ENCODE results near the gene AKR1C1. TPM values are rescaled to one million over a fixed set of nuclear protein-coding genes. Genes with fewer than 3 reads are reported as not detected.
A peak's percentile ranks its signal among the peaks of the same experiment; 100 is the strongest.

The AKR1C1 gene
- total and polyA plus RNA-seq, 9 of the 15 experiments (the other 6 are each of a cell fraction or from before 2014, with no cell fraction given), result 43.5 to 180 (median 82.4) TPM

DNA sequence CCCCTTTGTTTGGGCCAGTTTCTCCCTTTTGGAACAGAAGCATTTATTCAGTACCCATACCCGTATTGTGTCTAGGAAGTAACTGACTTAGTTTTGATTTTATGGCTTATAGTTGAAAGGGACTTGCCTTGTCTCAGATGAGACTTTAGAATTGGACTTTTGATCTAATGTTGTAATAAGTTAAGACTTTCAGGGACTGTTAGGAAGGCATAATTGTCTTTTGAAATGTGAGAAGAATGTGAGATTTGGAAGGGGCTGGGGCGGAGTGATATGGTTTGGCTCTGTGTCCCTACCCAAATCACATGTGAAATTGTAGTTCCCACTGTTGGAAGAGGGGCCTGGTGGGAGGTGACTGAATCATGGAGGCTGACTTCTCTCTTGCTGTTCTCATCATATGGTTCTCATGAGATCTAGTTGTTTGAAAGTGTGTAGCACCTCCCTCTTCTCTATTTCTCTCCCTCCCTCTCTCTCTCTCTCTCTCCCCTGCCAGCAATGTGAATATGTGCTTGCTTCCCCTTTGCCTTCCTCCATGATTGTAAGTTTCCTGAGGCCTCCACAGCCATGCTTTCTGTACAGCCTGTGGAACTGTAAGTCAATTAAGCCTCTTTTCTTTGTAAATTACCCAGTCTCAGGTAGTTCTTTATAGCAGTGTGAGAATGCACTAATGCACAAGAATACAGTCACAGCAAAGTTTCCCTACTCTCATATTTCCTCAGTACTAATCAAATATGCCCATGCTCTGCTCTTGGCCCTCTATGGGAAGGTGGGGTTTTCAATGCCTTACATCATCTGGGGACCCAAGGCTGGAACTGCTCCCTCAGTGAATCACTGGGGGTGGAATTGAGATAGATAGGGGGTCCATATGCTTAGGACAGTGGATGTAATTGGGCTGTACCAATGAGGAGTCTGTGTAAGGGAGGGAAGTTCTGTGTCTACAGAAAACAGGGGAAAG lies 17.2 kb upstream of the AKR1C1 start:
- TF ChIP-seq HEY1 (CRISPR knock-in tag; IDR thresholded peaks at IDR 0.05; ENCODE audit: borderline replicate concordance) (no peak), TRIM24 (IDR thresholded peaks at IDR 0.05) (peak in 1 of 2 experiments; percentile 39; a peak in 1 of 4 replicates)
- intact Hi-C loops (cut with micrococcal nuclease), result no loop called here
- no peaks in the 10 kb centered on the region for H4K20me1 ChIP-seq (replicated peaks; ENCODE audit: control insufficient read depth, insufficient read depth, low read length)
- no peaks in the 10 kb centered on the region for H3K79me2 ChIP-seq (ENCODE audit: control insufficient read depth, insufficient read depth, low read length)
- no peaks in the 10 kb centered on the region; the same call in 1 of the 2 replicates for H3K9me3 ChIP-seq (replicated peaks; ENCODE audit: control insufficient read depth, insufficient read depth, low read depth, low read length)
- FAIRE-seq, result no peak
- no peaks in the 10 kb centered on the region; the same call in 2 of the 3 replicates for H3K36me3 ChIP-seq (ENCODE audit: control insufficient read depth, insufficient read depth, low read length)
- H3K27me3 ChIP-seq (ENCODE audit: control insufficient read depth in 2 of 2, insufficient read depth in 2 of 2, low read length in 2 of 2), result no peaks in the 10 kb centered on the region
- H3K9ac ChIP-seq (ENCODE audit: insufficient read depth in 1 of 2, low read depth in 2 of 2, low read length in 2 of 2), result no peak overlapping the region
- WGBS (ENCODE audit: insufficient coverage, low coverage, missing lambda C conversion rate), result 61% methylated on average over 2 of the region's 2 CpGs
- peaks cover 0 to 17% of the 10 kb centered on the region in 2 experiments; a peak in 3 of 5 replicates for H3K4me1 ChIP-seq (replicated peaks in 1 of 2; ENCODE audit: control insufficient read depth in 2 of 2, insufficient read depth in 2 of 2, low read length in 2 of 2)
- H3K4me2 ChIP-seq (ENCODE audit: insufficient read depth, low read length), result no peak overlapping the region
- ChIA-PET POLR2A (no interaction called here), CTCF (ENCODE audit: low intra/inter-chr PET ratio) (no interaction called here)
- H2AFZ ChIP-seq (ENCODE audit: low read depth, low read length), result 0 out of 2 replicates have a peak overlapping the region, but pooled peaks have one; percentile 10
- no peak overlapping the region for H3K27ac ChIP-seq (ENCODE audit: extremely low read depth, low read depth, low read length)
- no peaks in the 10 kb centered on the region for H3K9me1 ChIP-seq (ENCODE audit: control insufficient read depth, insufficient read depth, low read length)
- H3K4me3 ChIP-seq, result no peak overlapping the region
- in situ Hi-C loops (cut with MboI), result no loop called here
- BruUV-seq (replicated peaks), result no TSS peak
- DNase-seq (ENCODE audit: extremely low read depth in 1 of 4, low spot score in 3 of 4), result no peak
- ATAC-seq, result no peak

- TF ChIP-seq CREM (IDR thresholded peaks at IDR 0.05; ENCODE audit: low read depth), result no peak
- TF ChIP-seq POLR2H (tag; IDR thresholded peaks at IDR 0.05; ENCODE audit: low read depth), result no peak
- TF ChIP-seq CBX5 (IDR thresholded peaks at IDR 0.05; ENCODE audit: borderline replicate concordance, low read depth), result no peak
- no peak for TF ChIP-seq PTRF (tag; IDR thresholded peaks at IDR 0.05)
- BruUV-seq (replicated peaks), result no TSS peak
- Histone ChIP-seq H3K4me1 (replicated peaks in 1 of 2; ENCODE audit: control insufficient read depth in 2 of 2, insufficient read depth in 2 of 2, low read length in 2 of 2) (peaks cover 0 to 9% of the 10 kb centered on the region in 2 experiments; a peak in 2 of 5 replicates), H3K9me1 (ENCODE audit: control insufficient read depth, insufficient read depth, low read length) (no peaks in the 10 kb centered on the region), H3K79me2 (ENCODE audit: control insufficient read depth, insufficient read depth, low read length) (no peaks in the 10 kb centered on the region), H3K27ac (ENCODE audit: extremely low read depth, low read depth, low read length) (no peak overlapping the region), H2AFZ (ENCODE audit: low read depth, low read length) (no peak overlapping the region), H3K9ac (ENCODE audit: insufficient read depth in 1 of 2, low read depth in 2 of 2, low read length in 2 of 2) (no peak overlapping the region), H3K4me3 (no peak overlapping the region), H3K4me2 (ENCODE audit: insufficient read depth, low read length) (no peak overlapping the region), H4K20me1 (replicated peaks; ENCODE audit: control insufficient read depth, insufficient read depth, low read length) (no peaks in the 10 kb centered on the region), H3K9me3 (replicated peaks; ENCODE audit: control insufficient read depth, insufficient read depth, low read depth, low read length) (no peaks in the 10 kb centered on the region; the same call in 1 of the 2 replicates), H3K27me3 (ENCODE audit: control insufficient read depth in 2 of 2, insufficient read depth in 2 of 2, low read length in 2 of 2) (no peaks in the 10 kb centered on the region), H3K36me3 (ENCODE audit: control insufficient read depth, insufficient read depth, low read length) (no peaks in the 10 kb centered on the region; the same call in 2 of the 3 replicates)
- no peak for ATAC-seq
- ChIA-PET CTCF (ENCODE audit: low intra/inter-chr PET ratio) (no interaction called here), POLR2A (interaction anchor here (1.2 kb wide), 1 partner anchor 8 kb away, joined by 3 read pairs; no protein-coding TSS in a partner anchor)
- intact Hi-C loops (cut with micrococcal nuclease), result no loop called here
- DNase-seq (ENCODE audit: extremely low read depth in 1 of 4, low spot score in 3 of 4), result no peak
- in situ Hi-C loops (cut with MboI), result no loop called here
- FAIRE-seq, result no peak
These were observed 16.1 kb upstream of the AKR1C1 start for GRCh38 chr10:4947039-4947634.
